Lung (tissue), 12 donors: Measurements from ENCODE around the gene PGAM1. TPM values are rescaled to one million over a fixed set of nuclear protein-coding genes. Genes with fewer than 3 reads are reported as not detected.

Experiments used
- ATAC-seq: fragments of 200-7000 bp; cut with Tn5 transposase; one replicate; pipeline ENCODE4 v1.9.1; 2020; ENCODE audit warnings: moderate number of reproducible peaks; ENCODE audit not compliant: insufficient read depth, low FRiP score
- DNase-seq, 3 donors: peaks; one replicate each; pipeline ENCODE4 v3.0.0-alpha.2; 2013 to 2017
- H3K27ac ChIP-seq, 2 donors: one replicate each; pipeline ENCODE4 v1.5.1; 2013; ENCODE audit warnings: mild to moderate bottlenecking in 2 of 2, moderate library complexity in 2 of 2, control low read depth in 1 of 2, inconsistent platforms in 1 of 2, low read depth in 1 of 2, low read length in 1 of 2
- H3K27me3 ChIP-seq, 3 donors: one replicate each; pipeline ENCODE4 v1.5.1; 2013; ENCODE audit warnings: low read length in 2 of 3; ENCODE audit not compliant: control insufficient read depth in 3 of 3, insufficient read depth in 3 of 3
- H3K36me3 ChIP-seq, 4 donors: one replicate each; pipeline ENCODE4 v1.5.1; 2013; ENCODE audit warnings: low read length in 4 of 4, mild to moderate bottlenecking in 1 of 4, moderate library complexity in 1 of 4; ENCODE audit not compliant: control insufficient read depth in 4 of 4, insufficient read depth in 4 of 4
- H3K4me1 ChIP-seq, 5 donors: one replicate each; pipeline ENCODE4 v1.5.1; 2013; ENCODE audit warnings: low read length in 5 of 5, mild to moderate bottlenecking in 2 of 5, moderate library complexity in 1 of 5; ENCODE audit not compliant: control insufficient read depth in 5 of 5, insufficient read depth in 5 of 5
- H3K4me3 ChIP-seq: one replicate; pipeline ENCODE4 v1.5.1; 2013; ENCODE audit warnings: mild to moderate bottlenecking, control low read depth, moderate library complexity
- H3K9ac ChIP-seq, 2 donors: one replicate each; pipeline ENCODE4 v1.5.1; 2013; ENCODE audit warnings: low read length in 2 of 2, control low read depth in 1 of 2; ENCODE audit not compliant: insufficient read depth in 1 of 2
- H3K9me3 ChIP-seq, 4 donors: one replicate each; pipeline ENCODE4 v1.5.1; 2013; ENCODE audit warnings: low read length in 3 of 4, mild to moderate bottlenecking in 1 of 4, moderate library complexity in 1 of 4; ENCODE audit not compliant: control insufficient read depth in 4 of 4, insufficient read depth in 3 of 4
- WGBS, 2 donors: extraction: QIAGEN DNeasy Blood & Tissue Kit; methylation state at CpG; one replicate each; pipeline ENCODE4 v1.1.7; 2013; 5-methylcytosine and 5-hydroxymethylcytosine counted together
- polyA plus RNA-seq, 2 donors: library from polyadenylated mRNA; stranded (reverse); fragments of 200-250 nt; gene quantifications; one replicate each; pipeline ENCODE4 v1.2.1, GENCODE V29; 2013
- total RNA-seq, 2 donors: library from RNA; depleted of rRNA in 1 of 2; stranded (reverse); fragments of >200 nt in 1 of 2; gene quantifications; one replicate each; pipeline ENCODE4 v1.2.1, GENCODE V29; 2014 to 2021
- TF ChIP-seq, protein P1 (sequence below): IDR thresholded peaks from 2 replicates; pipeline ENCODE4 v1.5.1; 2012; ENCODE audit warnings: mild to moderate bottlenecking; ENCODE audit errors: control extremely low read depth, extremely low read depth
- donor health status: control.
- donor health status: control.
- donor health status: Bipolar disorder and iron deficiency.
- donor health status: healthy.
- donor health status: DM: yes; HTN: yes; CAD: no.

PGAM1 gene
- total and polyA plus RNA-seq, 4 donors = 49.1 to 280 (median 136) TPM

DNA sequence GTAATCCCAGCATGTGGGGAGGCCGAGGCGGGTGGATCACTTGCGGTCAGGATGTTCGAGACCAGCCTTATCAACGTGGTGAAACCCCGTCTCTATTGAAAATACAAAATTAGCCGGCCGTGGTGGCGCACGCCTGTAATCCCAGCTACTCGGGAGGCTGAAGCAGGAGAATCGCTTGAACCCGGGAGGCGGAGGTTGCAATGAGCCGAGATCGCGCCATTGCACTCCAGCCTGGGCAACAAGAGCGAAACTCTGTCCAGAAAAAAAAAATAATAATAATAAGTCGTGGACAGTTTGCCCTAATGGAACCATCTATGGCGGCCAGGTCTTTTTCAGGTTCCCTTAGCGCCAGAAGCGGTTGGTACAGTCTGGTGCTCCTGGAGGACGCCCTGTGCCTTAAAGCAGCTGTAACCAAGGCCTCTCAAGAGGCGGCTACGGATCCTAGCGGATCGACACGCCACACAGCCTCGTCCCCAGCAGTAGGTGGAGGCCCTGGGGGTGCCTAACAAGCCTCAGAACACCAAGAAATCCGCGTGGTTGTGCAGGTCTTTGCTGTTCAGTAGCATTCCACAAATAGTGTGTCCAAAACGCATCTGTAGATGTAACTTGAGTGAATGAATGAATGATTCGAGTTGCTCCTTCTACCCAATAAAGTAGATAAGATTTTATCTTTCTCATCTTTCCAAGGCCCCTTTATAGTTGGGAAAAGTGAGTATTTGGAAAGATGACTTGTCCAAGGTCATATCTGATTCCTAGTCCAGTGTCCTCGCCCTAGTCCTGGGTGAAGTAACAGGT is 982 bp downstream of the PGAM1 start:
- TF ChIP-seq, protein P1, sequence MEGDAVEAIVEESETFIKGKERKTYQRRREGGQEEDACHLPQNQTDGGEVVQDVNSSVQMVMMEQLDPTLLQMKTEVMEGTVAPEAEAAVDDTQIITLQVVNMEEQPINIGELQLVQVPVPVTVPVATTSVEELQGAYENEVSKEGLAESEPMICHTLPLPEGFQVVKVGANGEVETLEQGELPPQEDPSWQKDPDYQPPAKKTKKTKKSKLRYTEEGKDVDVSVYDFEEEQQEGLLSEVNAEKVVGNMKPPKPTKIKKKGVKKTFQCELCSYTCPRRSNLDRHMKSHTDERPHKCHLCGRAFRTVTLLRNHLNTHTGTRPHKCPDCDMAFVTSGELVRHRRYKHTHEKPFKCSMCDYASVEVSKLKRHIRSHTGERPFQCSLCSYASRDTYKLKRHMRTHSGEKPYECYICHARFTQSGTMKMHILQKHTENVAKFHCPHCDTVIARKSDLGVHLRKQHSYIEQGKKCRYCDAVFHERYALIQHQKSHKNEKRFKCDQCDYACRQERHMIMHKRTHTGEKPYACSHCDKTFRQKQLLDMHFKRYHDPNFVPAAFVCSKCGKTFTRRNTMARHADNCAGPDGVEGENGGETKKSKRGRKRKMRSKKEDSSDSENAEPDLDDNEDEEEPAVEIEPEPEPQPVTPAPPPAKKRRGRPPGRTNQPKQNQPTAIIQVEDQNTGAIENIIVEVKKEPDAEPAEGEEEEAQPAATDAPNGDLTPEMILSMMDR = no peak
- Histone ChIP-seq H3K4me1 (peaks cover 7 to 16% (median 13%) of the 10 kb centered on the region in 5 donors), H3K27ac (peak overlapping the region; percentile 87 to 96), H3K9me3 (no peaks in the 10 kb centered on the region), H3K9ac (peak overlapping the region; percentile 83 to 86), H3K27me3 (no peaks in the 10 kb centered on the region), H3K4me3 (peak overlapping the region; percentile 96), H3K36me3 (peaks cover 9 to 17% (median 10%) of the 10 kb centered on the region in 4 donors)
- no peak for ATAC-seq
- DNase-seq = peak in 1 of 3 donors; percentile 39
- WGBS, 2 donors = 17 to 24% methylated on average over 34 of the region's 34 CpGs

DNA sequence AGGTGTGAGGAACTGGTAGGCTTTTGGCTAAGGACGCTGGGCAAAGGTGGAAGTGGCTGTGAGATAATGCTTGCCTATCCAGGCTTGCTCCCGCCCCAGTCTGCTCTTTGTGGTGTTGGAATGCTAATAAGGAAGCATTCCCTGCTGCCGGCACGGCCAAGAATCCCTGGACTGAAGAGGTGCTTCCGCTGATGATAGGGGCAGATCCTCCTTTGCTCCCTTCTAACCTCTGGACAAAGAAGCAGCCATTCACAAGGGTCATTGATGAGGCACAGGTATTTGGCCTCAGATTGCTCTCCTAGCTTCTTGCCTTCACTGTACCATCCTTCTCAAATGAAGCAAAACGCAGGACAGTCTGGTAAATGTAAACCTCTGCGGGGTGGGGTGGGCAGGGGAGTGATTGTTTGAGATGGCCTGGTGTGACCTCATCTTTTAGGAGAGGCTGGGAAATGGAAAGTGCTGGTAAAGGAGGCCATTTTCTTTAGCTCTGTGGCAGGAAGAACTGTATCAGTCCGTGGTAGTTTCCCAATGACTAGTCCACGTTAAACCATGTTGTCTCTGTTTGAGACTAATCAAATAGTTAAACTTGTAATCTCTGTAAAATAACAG is 1.7 kb downstream of the PGAM1 start:
- ATAC-seq (no peak), DNase-seq (peak in 2 of 3 donors; percentile 40 to 42)
- peak overlapping the region; percentile 53 to 86 for H3K9ac ChIP-seq
- H3K9me3 ChIP-seq = no peaks in the 10 kb centered on the region
- TF ChIP-seq, protein P1 = no peak
- H3K4me3 ChIP-seq = peak overlapping the region; percentile 39
- 23 to 37% methylated on average over 9 of the region's 9 CpGs for WGBS, 2 donors
- H3K27ac ChIP-seq = peak overlapping the region; percentile 54 to 87
- H3K27me3 ChIP-seq = no peaks in the 10 kb centered on the region
- peaks cover 9 to 18% (median 11%) of the 10 kb centered on the region in 4 donors for H3K36me3 ChIP-seq
- H3K4me1 ChIP-seq = peaks cover 7 to 16% (median 13%) of the 10 kb centered on the region in 5 donors

DNA sequence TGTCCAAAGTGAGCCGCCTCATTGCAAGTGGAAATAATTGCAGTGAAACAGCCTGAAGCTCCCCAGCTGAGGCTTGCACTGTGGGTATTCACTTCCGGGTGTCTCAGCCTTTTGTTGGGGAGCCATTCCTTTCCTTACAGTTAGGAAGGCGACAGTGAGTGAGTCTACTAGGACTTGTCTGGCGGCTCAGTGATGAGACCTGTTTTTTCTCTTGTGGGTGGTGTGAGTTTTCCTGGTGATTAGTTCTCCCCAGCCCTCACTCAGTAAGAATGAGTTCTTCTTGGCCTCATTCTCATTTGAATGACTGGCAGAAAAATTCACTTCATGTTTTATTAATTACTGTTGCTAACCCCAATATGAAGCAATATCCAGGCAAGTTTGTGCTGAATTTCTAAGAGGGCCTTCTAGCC is 2.6 kb downstream of the PGAM1 start:
- H3K4me3 ChIP-seq = no peak overlapping the region
- 38 to 53% methylated on average over 4 of the region's 4 CpGs for WGBS, 2 donors
- no peak for DNase-seq
- peaks cover 7 to 16% (median 13%) of the 10 kb centered on the region in 5 donors for H3K4me1 ChIP-seq
- peak overlapping the region in 1 of 2 donors; percentile 2 for H3K9ac ChIP-seq
- ATAC-seq = no peak
- TF ChIP-seq, protein P1 = no peak
- no peaks in the 10 kb centered on the region for H3K27me3 ChIP-seq
- H3K36me3 ChIP-seq = peaks cover 13 to 21% (median 14%) of the 10 kb centered on the region in 4 donors
- H3K27ac ChIP-seq = peak overlapping the region; percentile 35 to 45
- H3K9me3 ChIP-seq = no peaks in the 10 kb centered on the region
